Urinary bladder (tissue), 4 donors: Measurements from ENCODE around the gene SEC61A2. TPM values are rescaled to one million over a fixed set of nuclear protein-coding genes. Genes with fewer than 3 reads are reported as not detected.
"Not testable (repeated sequence)": the region's sequence is repeated elsewhere in the genome, so short reads cannot be mapped to it uniquely, and the experiment has no call there.

Source experiments
- DNase-seq: peaks from one replicate; pipeline ENCODE4 v3.0.0-alpha.2; 2015; ENCODE audit errors: extremely low spot score
- H3K27ac ChIP-seq: one replicate; pipeline ENCODE4 v1.5.1; 2013; ENCODE audit warnings: low read depth, mild to moderate bottlenecking, moderate library complexity
- H3K36me3 ChIP-seq: one replicate; pipeline ENCODE4 v1.6.1; 2013; ENCODE audit warnings: mild to moderate bottlenecking, moderate library complexity; ENCODE audit not compliant: insufficient read depth
- H3K4me1 ChIP-seq: one replicate; pipeline ENCODE4 v1.6.1; 2013; ENCODE audit warnings: mild to moderate bottlenecking, moderate library complexity; ENCODE audit not compliant: insufficient read depth
- H3K4me3 ChIP-seq: one replicate; pipeline ENCODE4 v1.5.1; 2013; ENCODE audit warnings: low read depth, low read length
- WGBS: extraction: QIAGEN DNeasy Blood & Tissue Kit; methylation state at CpG from one replicate; pipeline ENCODE4 v1.1.7; 2013; 5-methylcytosine and 5-hydroxymethylcytosine counted together
- polyA plus RNA-seq: library from polyadenylated mRNA; stranded (reverse); fragments of 200-250 nt; gene quantifications from one replicate; pipeline ENCODE4 v1.2.3, GENCODE V29; 2013
- total RNA-seq: library from RNA; depleted of rRNA; stranded (reverse); fragments of >200 nt; gene quantifications from one replicate; pipeline ENCODE4 v1.2.3, GENCODE V29; 2014
- donor health status: healthy with polysubstance abuse.
- donor health status: healthy.

Gene SEC61A2
- total and polyA plus RNA-seq, 2 donors = 6.4 to 19.9 TPM

DNA sequence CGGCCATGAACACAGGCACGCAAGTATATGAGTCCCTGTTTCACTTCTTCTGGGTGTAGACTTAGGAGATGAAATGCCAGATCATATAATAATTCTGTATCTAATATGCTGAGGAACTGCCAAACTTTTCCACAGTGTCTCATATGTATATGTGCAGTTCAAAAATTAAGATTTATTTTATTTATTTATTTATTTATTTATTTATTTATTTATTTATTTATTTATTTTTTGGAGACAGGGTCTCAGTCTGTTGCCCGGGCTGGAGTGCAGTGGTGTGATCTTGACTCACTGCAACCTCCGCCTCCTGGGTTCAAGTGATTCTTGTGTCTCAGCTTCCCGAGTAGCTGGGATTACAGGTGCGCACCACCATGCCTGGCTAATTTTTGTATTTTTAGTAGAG is 42.0 kb downstream of the SEC61A2 start:
- peaks cover 16% of the 10 kb centered on the region for H3K36me3 ChIP-seq
- H3K27ac ChIP-seq, DNase-seq, H3K4me1 ChIP-seq, H3K4me3 ChIP-seq: not testable (repeated sequence)
- WGBS = 90% methylated on average over 6 of the region's 6 CpGs

DNA sequence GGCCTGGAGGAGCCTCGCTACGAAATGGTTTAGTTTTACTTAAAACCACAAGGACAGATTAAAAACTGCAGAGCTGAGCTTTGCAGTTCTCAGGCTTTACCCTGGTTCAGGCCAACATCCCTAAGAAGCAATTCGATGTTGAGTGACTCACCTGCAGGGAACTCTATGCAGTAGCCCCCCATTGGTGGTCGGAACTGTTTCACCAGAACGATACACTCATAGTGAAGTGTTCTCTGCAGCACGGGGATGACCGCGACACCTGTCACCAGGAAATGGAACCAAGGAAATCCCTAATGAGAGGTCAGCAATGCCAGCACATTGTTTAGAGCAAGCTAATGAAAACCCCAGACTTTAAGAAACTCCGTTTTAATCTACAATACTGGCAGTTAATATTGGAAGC is 48.2 kb downstream of the SEC61A2 start:
- no peaks in the 10 kb centered on the region for H3K4me1 ChIP-seq
- WGBS = 92% methylated on average over 9 of the region's 9 CpGs
- no peak overlapping the region for H3K4me3 ChIP-seq
- no peak for DNase-seq
- no peak overlapping the region for H3K27ac ChIP-seq
- H3K36me3 ChIP-seq = peaks cover 4% of the 10 kb centered on the region

DNA sequence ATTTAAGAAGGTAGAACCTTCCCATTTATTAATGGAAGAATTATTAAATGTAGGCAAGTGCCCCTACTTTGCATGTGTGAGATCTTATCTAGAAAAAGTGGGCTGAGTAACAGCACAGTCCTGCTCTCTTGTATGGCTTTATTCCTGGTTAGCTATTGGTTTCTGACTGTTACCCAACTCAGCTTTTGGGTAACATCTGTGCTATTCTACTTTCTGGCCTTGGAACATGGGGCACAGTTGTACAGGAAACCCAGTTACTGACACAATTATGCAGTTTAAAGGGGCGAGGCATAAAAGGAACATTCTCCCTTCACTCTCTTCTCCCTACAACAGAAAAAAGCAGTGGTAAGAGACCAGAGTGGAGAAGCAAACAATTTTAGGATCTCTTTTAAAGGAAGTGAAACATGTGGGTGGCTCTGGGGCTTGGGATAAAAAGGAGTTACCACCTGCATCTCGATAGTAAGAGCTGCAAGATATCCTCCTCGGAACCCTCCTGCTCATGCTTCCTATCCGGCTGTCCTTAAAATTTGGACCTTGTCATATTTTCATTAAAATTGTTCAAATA is 50.2 kb downstream of the SEC61A2 start:
- DNase-seq = no peak
- Histone ChIP-seq H3K27ac (no peak overlapping the region), H3K36me3 (peaks cover 4% of the 10 kb centered on the region), H3K4me3 (no peak overlapping the region), H3K4me1 (no peaks in the 10 kb centered on the region)
- WGBS = 91% methylated on average over 4 of the region's 4 CpGs

DNA sequence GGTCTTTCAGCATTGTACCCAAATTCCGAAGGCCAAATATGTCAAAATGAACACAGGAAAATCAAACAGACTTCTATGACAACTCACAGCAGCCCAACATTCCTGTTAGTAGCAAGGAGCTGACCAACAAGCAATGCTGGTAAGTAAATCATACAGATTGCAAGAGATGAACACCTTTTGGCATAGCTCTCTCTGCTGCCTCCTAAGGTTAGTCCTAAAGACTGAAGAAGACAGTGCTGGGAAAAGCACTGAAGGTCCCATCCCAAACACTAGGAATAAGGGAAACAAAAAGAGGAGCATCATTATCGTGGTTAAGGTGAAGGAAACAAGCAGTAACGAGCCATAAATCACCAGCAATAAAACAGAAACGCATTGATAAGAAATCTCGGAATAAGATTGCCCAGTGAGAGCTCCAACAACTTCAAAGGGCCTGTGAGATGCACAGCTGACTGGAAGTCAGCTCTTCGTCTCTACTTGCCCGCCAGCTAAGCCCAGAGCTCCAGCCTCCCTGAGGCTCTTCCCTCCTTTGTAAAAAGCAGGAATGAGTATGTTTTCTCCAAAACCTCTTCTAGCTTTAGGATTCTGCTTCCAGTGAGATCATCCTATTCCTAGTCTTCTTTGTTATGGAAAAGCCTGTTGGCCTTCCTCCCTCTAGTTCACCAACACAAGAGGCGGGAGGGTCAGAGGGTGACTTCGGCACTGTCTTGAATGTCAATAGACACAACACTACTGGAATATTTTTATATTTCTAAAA is 50.9 kb downstream of the SEC61A2 start:
- Histone ChIP-seq H3K36me3 (peaks cover 5% of the 10 kb centered on the region), H3K27ac (no peak overlapping the region), H3K4me3 (no peak overlapping the region), H3K4me1 (no peaks in the 10 kb centered on the region)
- WGBS = 65% methylated on average over 9 of the region's 9 CpGs
- no peak for DNase-seq

DNA sequence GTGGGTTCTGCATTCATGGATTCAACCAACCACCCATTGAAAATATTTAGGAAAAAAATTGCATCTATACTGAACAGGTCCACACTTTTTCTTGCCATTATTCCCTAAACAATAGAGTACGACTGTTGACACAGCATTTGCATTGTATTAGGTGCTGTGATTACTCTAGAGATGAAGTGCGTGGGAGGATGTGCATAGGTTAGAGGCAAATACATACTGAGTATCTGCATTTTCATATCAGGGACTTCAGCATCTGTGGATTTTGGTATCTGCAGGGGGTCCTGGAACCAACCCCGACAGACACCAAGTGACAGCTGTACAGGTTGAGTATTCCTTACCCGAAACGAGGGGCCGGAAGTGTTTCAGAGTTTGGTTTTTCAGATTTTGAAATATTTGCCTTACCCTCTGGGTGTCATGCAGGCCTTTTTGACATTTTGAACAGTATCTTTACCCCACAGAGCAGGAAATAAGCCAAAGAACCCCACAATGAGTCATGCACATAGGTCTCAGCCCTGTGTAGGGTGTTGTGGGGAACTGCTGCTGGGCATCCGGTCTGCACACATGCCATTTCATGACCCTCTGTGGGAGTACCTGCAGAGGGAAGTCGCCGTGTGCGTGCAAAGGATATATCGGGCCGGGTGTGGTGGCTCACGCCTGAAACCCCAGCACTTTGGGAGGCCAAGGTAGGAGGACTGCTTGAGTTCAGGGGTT is 51.7 kb downstream of the SEC61A2 start:
- H3K4me1 ChIP-seq = no peaks in the 10 kb centered on the region
- DNase-seq = no peak
- peaks cover 5% of the 10 kb centered on the region for H3K36me3 ChIP-seq
- H3K4me3 ChIP-seq = no peak overlapping the region
- H3K27ac ChIP-seq = no peak overlapping the region
- WGBS = 90% methylated on average over 13 of the region's 13 CpGs

DNA sequence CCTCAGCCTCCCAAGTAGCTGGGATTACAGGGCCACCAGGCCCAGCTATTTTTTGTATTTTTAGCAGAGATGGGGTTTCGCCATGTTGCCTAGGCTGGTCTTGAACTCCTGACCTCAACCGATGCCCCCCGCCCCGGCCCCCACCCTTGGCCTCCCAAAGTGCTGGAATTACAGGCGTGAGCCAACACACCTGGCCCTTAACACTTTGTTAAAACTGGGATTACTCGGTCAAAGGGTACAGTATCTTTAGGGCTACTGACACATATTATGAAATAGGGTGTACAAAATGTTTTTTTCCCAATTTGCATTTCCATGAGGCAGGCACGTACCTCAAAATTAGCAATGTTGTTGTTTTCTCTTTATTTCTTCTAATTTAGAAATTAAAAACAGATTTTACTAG is 54.7 kb downstream of the SEC61A2 start:
- Histone ChIP-seq H3K4me3 (no peak overlapping the region), H3K4me1 (no peaks in the 10 kb centered on the region), H3K27ac (no peak overlapping the region), H3K36me3 (peaks cover 3% of the 10 kb centered on the region)
- WGBS = 96% methylated on average over 7 of the region's 7 CpGs
- no peak for DNase-seq

DNA sequence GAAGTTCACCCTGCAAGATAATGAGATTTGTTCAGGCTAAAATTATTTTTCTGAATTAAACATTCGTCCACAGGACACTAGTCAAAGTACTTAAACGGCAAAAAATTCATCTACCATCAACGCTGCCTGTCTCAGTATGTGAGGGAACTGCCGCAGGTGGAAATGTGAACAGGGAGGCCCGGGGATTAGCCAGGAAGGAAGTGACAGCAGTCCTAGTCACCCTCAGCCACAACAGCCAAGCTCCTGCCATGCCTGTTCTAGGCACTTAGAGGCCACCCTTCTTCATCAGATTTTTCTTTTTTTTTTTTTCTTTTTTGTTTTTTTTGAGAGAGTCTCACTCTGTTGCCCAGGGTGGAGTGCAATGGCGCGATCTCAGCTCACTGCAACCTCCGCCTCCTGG is 56.8 kb downstream of the SEC61A2 start:
- DNase-seq = no peak
- WGBS = 90% methylated on average over 8 of the region's 8 CpGs
- no peak overlapping the region for H3K27ac ChIP-seq
- H3K4me3 ChIP-seq = no peak overlapping the region
- H3K36me3 ChIP-seq = peaks cover 3% of the 10 kb centered on the region
- no peaks in the 10 kb centered on the region for H3K4me1 ChIP-seq

DNA sequence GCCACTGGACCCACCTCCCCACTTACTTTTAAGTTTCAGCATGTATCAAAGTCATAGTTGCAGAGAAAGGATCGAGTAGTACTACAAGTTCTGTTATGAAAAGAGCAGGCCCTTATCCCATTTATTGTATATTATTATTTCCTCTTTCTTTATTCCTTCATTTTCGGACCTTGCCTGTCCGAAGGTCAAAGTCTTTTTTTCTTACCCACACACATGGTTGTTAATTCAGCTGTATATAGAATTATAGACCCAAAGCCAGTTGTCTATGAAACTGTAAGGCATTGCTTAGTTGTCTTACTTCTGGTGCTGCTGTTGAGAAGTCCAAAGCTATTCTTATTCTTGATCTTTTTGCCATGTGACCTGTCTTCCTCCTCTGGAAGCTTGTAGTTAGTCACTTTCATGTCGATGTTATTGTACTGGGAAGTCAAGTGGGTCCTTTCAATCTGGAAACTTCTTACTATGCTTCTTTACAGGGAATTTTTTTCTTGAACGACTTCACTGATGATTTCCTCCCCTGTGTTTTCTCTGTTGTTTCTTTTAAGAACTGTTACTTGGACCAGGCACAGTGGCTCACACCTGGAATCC is 57.9 kb downstream of the SEC61A2 start:
- H3K36me3 ChIP-seq = peaks cover 3% of the 10 kb centered on the region
- no peak overlapping the region for H3K4me3 ChIP-seq
- H3K27ac ChIP-seq = no peak overlapping the region
- H3K4me1 ChIP-seq = no peaks in the 10 kb centered on the region
- WGBS = 92% methylated on average over 5 of the region's 5 CpGs
- no peak for DNase-seq

DNA sequence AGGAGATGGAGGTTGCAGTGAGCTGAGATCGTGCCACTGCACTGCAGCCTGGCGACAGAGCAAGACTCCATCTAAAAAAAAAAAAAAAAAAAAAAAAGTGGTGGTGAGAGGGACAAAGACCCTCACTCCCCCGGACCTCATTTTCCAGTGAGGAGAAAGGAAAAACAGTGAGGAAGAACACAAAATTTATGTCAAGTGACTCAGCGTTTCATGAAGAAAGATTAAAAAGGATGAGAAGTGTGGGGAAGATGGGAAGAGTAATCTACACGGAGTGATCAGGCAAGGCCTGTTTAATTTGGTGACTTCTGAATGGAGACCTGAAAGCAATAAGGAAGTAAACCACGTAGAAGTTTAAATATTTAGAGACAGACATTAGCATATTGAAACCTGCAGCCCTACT is 59.2 kb downstream of the SEC61A2 start:
- peaks cover 3% of the 10 kb centered on the region for H3K36me3 ChIP-seq
- no peak for DNase-seq
- no peak overlapping the region for H3K27ac ChIP-seq
- WGBS = 83% methylated on average over 6 of the region's 6 CpGs
- no peak overlapping the region for H3K4me3 ChIP-seq
- H3K4me1 ChIP-seq = no peaks in the 10 kb centered on the region

DNA sequence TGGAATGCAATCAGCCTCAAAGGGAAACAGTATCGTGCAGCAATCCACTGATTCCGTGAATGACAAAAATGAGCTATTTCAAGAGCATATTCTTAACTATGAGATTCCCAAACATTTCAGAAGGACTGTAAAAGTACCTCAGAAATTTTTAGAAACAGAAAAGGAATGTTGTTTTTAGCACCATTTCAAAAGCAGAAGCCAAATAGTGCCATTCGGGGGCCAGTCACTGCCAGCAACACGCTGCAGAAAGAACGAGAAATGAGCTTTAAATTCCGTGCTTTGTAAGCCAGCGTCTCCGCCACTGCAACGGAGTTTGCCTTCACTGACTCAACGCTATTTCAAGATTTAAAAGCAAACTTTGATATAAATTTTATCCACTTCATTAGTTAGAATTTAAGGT is 59.9 kb downstream of the SEC61A2 start:
- 97% methylated on average over 10 of the region's 10 CpGs for WGBS
- H3K4me3 ChIP-seq = no peak overlapping the region
- no peaks in the 10 kb centered on the region for H3K4me1 ChIP-seq
- no peak overlapping the region for H3K27ac ChIP-seq
- no peak for DNase-seq
- H3K36me3 ChIP-seq = peaks cover 3% of the 10 kb centered on the region

DNA sequence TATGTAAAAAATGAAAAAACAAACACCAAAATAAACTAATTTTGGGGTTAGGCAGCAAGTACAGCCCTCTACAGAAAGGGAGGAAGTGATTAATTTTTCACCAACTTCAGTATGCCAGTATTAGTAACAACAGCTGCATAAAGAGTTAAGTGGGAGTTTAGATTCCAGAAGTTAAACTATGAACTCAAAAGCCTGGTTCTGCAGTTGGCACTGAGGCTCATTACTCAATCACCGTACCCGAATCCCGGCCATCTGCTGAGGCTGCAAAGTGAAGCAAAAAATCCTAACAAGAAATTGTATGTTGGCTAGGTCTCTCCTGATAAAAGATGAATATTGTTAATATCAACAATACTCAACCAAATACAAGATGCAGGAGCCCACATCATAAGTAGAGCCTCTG is 62.2 kb downstream of the SEC61A2 start:
- peaks cover 1% of the 10 kb centered on the region for H3K36me3 ChIP-seq
- WGBS = 70% methylated on average over 3 of the region's 3 CpGs
- no peak for DNase-seq
- no peak overlapping the region for H3K4me3 ChIP-seq
- no peaks in the 10 kb centered on the region for H3K4me1 ChIP-seq
- H3K27ac ChIP-seq = no peak overlapping the region

DNA sequence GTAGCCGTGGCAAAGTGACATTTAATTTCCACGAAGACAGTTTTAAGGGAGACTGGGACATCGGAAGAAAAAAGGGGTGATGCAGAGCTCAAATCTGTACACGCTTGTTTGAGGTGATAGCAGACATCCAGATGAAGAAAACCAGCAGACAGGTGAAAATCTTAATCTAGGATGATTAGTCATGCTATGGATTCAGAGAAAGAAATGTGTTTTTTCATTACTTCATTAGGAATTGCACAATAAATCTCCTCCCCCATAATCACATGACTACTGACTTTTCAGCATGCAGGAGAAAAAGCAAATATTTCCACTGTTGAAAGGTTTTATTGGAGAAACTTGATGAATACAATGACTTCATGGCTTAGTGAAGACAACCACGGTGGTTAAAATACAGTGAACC is 63.7 kb downstream of the SEC61A2 start:
- no peak overlapping the region for H3K4me3 ChIP-seq
- H3K36me3 ChIP-seq = no peaks in the 10 kb centered on the region
- 79% methylated on average over 5 of the region's 5 CpGs for WGBS
- no peaks in the 10 kb centered on the region for H3K4me1 ChIP-seq
- no peak overlapping the region for H3K27ac ChIP-seq
- no peak for DNase-seq

DNA sequence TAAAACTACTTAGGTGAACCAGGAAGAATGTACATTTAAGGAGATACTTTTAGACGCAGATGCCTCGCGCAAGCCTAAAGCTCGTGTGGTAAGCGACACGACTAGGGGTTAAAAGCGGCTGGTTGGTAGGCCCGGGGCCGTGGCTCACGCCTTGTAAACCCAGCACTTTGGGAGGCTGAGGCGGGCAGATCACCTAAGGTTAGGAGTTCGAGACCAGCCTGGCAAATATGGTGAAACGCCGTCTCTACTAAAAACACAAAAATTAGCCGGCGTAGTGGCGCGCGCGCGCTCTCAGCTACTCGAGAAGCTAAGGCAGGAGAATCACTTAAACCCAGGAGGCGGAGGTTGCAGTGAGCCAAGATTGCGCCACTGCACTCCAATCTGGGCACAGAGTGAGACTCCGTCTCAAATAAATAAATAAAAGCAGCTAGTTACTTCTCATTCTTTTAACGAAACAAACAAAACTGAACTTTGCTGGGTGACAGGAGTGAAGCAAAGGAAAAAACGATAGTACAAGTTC is 65.3 kb downstream of the SEC61A2 start:
- Histone ChIP-seq H3K4me1 (no peaks in the 10 kb centered on the region), H3K27ac (no peak overlapping the region), H3K4me3 (peak overlapping the region; percentile 86), H3K36me3 (no peaks in the 10 kb centered on the region)
- DNase-seq = no peak
- WGBS = 3% methylated on average over 27 of the region's 27 CpGs

DNA sequence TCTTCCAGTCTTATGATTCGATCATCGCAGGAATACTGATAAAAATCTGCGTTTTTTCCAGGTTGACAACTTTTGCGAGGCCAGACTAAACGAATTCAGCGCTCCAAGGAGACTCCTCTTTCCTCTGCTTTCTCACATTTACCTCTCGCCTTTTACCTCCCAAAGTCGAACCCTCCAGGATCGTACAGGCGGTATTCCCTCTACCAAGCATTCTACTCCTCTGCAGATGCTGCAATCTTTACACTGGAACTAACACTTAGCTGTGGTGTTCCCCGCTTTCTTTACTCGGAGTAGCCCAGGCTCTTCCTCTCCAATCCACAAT is 65.8 kb downstream of the SEC61A2 start:
- no peak for DNase-seq
- no peak overlapping the region for H3K27ac ChIP-seq
- peak overlapping the region; percentile 86 for H3K4me3 ChIP-seq
- no peaks in the 10 kb centered on the region for H3K4me1 ChIP-seq
- 0% methylated on average over 12 of the region's 12 CpGs for WGBS
- no peaks in the 10 kb centered on the region for H3K36me3 ChIP-seq
